RWPE2 (cell line): ENCODE results near the gene PTPRM.

ENCODE experiments used
- ATAC-seq: fragments of 200-7000 bp; cut with Tn5 transposase; 3 replicates; pipeline ENCODE4 v1.9.1; 2021; ENCODE audit warnings: low read depth
- DNase-seq: peaks from one replicate; pipeline ENCODE4 v3.0.0-alpha.2; 2020; ENCODE audit warnings: low spot score
- H3K27ac ChIP-seq: fragments of 450-650 bp; 2 replicates; pipeline ENCODE4 v1.5.1; 2017; ENCODE audit warnings: mild to moderate bottlenecking; ENCODE audit not compliant: poor library complexity, severe bottlenecking
- H3K27me3 ChIP-seq: fragments of 250-450 bp; sonication (Bioruptor Pico); 2 replicates; pipeline ENCODE4 v1.5.1; 2021; ENCODE audit warnings: mild to moderate bottlenecking, moderate library complexity; ENCODE audit not compliant: insufficient read depth, poor library complexity, severe bottlenecking
- H3K36me3 ChIP-seq: fragments of 250-450 bp; sonication (Bioruptor Pico); 2 replicates; pipeline ENCODE4 v1.5.1; 2020; ENCODE audit warnings: low read depth, mild to moderate bottlenecking, moderate library complexity
- H3K4me1 ChIP-seq: fragments of 250-450 bp; sonication (Bioruptor Pico); 2 replicates; pipeline ENCODE4 v1.5.1; 2021; ENCODE audit warnings: mild to moderate bottlenecking, moderate library complexity; ENCODE audit not compliant: insufficient read depth, poor library complexity, severe bottlenecking
- H3K4me3 ChIP-seq: fragments of 250-450 bp; sonication (Bioruptor Pico); 2 replicates; pipeline ENCODE4 v1.5.1; 2021; ENCODE audit warnings: mild to moderate bottlenecking, moderate library complexity; ENCODE audit not compliant: severe bottlenecking
- H3K9me3 ChIP-seq: fragments of 250-450 bp; sonication (Bioruptor Pico); 2 replicates; pipeline ENCODE4 v1.5.1; 2021; ENCODE audit warnings: mild to moderate bottlenecking, moderate library complexity; ENCODE audit not compliant: severe bottlenecking
- TF ChIP-seq, protein P1 (sequence below): fragments of 450-650 bp; IDR thresholded peaks from one replicate; pipeline ENCODE4 v1.5.1; 2017; ENCODE audit warnings: mild to moderate bottlenecking, moderate library complexity; ENCODE audit not compliant: poor library complexity, severe bottlenecking

Gene PTPRM

DNA sequence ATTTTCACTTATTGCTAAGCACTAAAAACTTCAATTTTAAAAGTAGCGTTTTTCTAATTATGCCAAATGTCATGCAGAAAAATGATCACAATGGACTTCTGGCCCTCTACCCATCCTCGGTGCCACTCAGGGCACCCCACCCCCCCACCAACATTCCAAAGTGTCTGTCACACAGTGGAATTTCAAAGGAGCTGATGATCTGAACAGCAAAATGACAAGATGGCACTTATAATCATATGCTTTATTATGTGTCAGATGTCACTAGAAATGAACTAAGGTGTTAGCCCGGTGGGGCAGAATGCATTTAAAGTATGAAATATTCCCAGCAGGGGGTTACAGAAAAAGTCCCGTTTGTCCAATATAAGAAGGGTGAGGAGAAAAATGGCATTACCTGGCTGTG, 681.5 kb downstream of the PTPRM start:
- TF ChIP-seq, protein P1, sequence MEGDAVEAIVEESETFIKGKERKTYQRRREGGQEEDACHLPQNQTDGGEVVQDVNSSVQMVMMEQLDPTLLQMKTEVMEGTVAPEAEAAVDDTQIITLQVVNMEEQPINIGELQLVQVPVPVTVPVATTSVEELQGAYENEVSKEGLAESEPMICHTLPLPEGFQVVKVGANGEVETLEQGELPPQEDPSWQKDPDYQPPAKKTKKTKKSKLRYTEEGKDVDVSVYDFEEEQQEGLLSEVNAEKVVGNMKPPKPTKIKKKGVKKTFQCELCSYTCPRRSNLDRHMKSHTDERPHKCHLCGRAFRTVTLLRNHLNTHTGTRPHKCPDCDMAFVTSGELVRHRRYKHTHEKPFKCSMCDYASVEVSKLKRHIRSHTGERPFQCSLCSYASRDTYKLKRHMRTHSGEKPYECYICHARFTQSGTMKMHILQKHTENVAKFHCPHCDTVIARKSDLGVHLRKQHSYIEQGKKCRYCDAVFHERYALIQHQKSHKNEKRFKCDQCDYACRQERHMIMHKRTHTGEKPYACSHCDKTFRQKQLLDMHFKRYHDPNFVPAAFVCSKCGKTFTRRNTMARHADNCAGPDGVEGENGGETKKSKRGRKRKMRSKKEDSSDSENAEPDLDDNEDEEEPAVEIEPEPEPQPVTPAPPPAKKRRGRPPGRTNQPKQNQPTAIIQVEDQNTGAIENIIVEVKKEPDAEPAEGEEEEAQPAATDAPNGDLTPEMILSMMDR: no peak
- DNase-seq: no peak

DNA sequence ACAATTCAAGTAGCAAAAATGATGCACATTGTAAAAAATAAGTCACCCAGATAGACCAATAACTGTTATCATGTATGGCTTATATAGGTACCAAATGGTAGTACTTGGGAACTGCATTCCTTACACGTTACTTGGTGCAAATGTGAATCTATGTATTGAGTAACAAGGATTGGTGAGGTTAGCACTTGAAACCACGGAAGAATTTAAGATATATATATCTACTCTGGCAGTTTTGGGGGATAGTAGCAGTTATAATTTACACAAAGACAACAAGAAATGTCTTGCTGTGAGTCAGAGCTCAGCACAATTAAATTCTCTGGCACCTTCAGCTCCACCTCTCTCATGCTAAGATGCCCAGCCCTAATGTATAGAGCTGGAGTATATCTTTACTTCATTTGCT, 682.7 kb downstream of the PTPRM start:
- no peak for ATAC-seq
- no peak for DNase-seq
- Histone ChIP-seq H3K9me3 (no peaks in the 10 kb centered on the region), H3K27me3 (no peaks in the 10 kb centered on the region), H3K36me3 (no peaks in the 10 kb centered on the region), H3K4me1 (no peaks in the 10 kb centered on the region), H3K27ac (no peak overlapping the region), H3K4me3 (no peak overlapping the region)
- TF ChIP-seq, protein P1: no peak

More for the DNA sequence above, 681.5 kb downstream of the PTPRM start:
- no peak overlapping the region for H3K27ac ChIP-seq
- H3K27me3 ChIP-seq: no peaks in the 10 kb centered on the region
- no peak overlapping the region for H3K4me3 ChIP-seq
- H3K9me3 ChIP-seq: no peaks in the 10 kb centered on the region
- H3K4me1 ChIP-seq: no peaks in the 10 kb centered on the region
- no peak for ATAC-seq
- H3K36me3 ChIP-seq: no peaks in the 10 kb centered on the region

DNA sequence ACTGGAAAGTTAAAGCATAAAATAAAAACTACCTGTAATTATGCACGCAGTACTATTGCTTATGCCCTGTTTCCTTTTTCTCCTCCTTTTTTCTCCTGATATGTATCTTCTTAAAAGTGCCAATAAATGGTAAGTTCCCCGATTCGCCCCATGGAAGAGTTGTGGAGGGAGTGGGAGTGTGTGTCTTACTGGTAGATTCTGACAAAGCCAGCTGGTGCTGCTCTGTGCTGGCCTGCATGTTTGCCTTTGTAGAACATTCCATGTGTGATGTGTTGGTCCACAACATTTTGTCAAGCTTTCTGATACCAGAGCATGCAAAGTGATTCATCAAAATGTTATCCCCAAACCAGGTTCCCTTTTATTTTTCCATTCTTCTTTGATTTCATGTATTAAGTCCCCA, 685.3 kb downstream of the PTPRM start:
- no peak overlapping the region for H3K27ac ChIP-seq
- no peaks in the 10 kb centered on the region for H3K4me1 ChIP-seq
- H3K4me3 ChIP-seq: no peak overlapping the region
- TF ChIP-seq, protein P1: no peak
- no peaks in the 10 kb centered on the region for H3K27me3 ChIP-seq
- H3K36me3 ChIP-seq: no peaks in the 10 kb centered on the region
- DNase-seq (no peak), ATAC-seq (no peak)
- no peaks in the 10 kb centered on the region for H3K9me3 ChIP-seq

DNA sequence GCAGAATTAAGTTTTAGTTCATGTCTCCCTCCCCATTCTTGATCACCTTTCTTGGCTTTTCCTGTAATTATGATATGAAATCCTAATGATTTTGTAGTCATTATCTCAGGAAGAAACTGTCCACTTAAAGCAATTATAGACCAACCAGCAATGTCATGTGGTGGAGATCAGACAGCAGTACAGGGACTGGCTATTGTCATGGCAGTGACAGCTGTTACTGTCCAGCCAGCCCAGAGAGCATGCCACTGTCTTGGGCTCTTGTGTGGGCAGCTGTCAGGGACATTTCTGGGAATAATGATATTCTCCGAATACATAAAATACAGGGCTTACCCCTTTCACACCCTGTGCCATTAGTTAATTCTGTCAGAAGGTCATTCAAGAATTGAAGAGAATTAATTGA, 686.8 kb downstream of the PTPRM start:
- no peaks in the 10 kb centered on the region for H3K4me1 ChIP-seq
- H3K9me3 ChIP-seq: no peaks in the 10 kb centered on the region
- ATAC-seq (no peak), DNase-seq (no peak)
- TF ChIP-seq, protein P1: no peak
- no peaks in the 10 kb centered on the region for H3K36me3 ChIP-seq
- H3K4me3 ChIP-seq: no peak overlapping the region
- no peak overlapping the region for H3K27ac ChIP-seq
- no peaks in the 10 kb centered on the region for H3K27me3 ChIP-seq

DNA sequence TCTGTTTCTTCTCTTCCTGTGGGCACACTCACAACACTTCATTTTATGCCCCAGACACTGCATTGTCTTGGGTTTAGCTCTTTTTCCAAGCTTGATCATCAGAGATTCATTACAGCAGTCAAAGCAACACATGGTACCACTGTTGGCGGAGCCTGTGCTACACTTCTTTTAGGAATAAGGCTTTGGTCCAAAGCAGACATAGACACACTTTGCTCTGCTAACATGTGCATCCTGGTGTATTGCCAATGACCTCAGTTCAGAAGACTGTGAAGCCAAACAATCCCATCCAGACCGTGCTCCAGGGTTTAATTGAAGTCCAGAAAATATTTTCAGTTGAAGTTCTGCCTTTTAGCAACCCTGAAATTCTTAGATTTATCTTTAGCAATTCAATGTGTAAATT, 687.5 kb downstream of the PTPRM start:
- Histone ChIP-seq H3K9me3 (no peaks in the 10 kb centered on the region), H3K36me3 (no peaks in the 10 kb centered on the region), H3K4me3 (no peak overlapping the region), H3K4me1 (no peaks in the 10 kb centered on the region), H3K27ac (no peak overlapping the region), H3K27me3 (no peaks in the 10 kb centered on the region)
- no peak for ATAC-seq
- TF ChIP-seq, protein P1: no peak
- no peak for DNase-seq
